HG02943 (cell line): ENCODE results near the gene MARVELD3.
A peak's percentile ranks its signal among the peaks of the same experiment; 100 is the strongest.
"Not testable (repeated sequence)": the region's sequence is repeated elsewhere in the genome, so short reads cannot be mapped to it uniquely, and the experiment has no call there.

ENCODE experiments used
- ATAC-seq: cut with Tn5 transposase; IDR thresholded peaks from one replicate; pipeline ENCODE4 v1.9.1; 2021; ENCODE audit warnings: mild to moderate bottlenecking, low read depth, moderate library complexity; ENCODE audit not compliant: unreplicated experiment

MARVELD3 gene

GRCh38 chr16:71626018-71626857 is at the start of gene MARVELD3:
Gene MARVELD3, plus strand, starts transcription at chr16:71626184. Its CDS starts 46 bp downstream, at chr16:71626230.
- ATAC-seq, result no peak

- ATAC-seq, result no peak
These were observed 49.0 kb upstream of the MARVELD3 start, which contains the start of gene TAT for GRCh38 chr16:71576971-71577370. Gene TAT, minus strand, starts transcription at chr16:71577092. Its CDS starts 677 bp downstream, at chr16:71576415.

GRCh38 chr16:71582553-71582848 is 43.5 kb upstream of the MARVELD3 start:
- ATAC-seq, result not testable (repeated sequence)

GRCh38 chr16:71584543-71585317 is 41.3 kb upstream of the MARVELD3 start:
- ATAC-seq, result no peak

- ATAC-seq, result no peak
These were observed 40.7 kb upstream of the MARVELD3 start for GRCh38 chr16:71585318-71585703.

GRCh38 chr16:71589334-71589733 is 36.6 kb upstream of the MARVELD3 start:
- not testable (repeated sequence) for ATAC-seq

- not testable (repeated sequence) for ATAC-seq
These were observed 35.9 kb upstream of the MARVELD3 start for GRCh38 chr16:71590071-71590470.

GRCh38 chr16:71590584-71590983 is 35.4 kb upstream of the MARVELD3 start:
- no peak for ATAC-seq

- ATAC-seq, result no peak
These were observed 34.1 kb upstream of the MARVELD3 start for GRCh38 chr16:71591917-71592316.

- no peak for ATAC-seq
These were observed 32.7 kb upstream of the MARVELD3 start for GRCh38 chr16:71593048-71593999.

GRCh38 chr16:71594000-71594646 is 31.9 kb upstream of the MARVELD3 start:
- no peak for ATAC-seq

GRCh38 chr16:71595340-71595826 is 30.6 kb upstream of the MARVELD3 start:
- ATAC-seq, result not testable (repeated sequence)

GRCh38 chr16:71598426-71598825 is 27.6 kb upstream of the MARVELD3 start:
- not testable (repeated sequence) for ATAC-seq

- ATAC-seq, result no peak
These were observed 25.2 kb upstream of the MARVELD3 start for GRCh38 chr16:71600822-71601221.

GRCh38 chr16:71609066-71609465 is 16.9 kb upstream of the MARVELD3 start:
- no peak for ATAC-seq

- no peak for ATAC-seq
These were observed 15.5 kb upstream of the MARVELD3 start for GRCh38 chr16:71610447-71610846.

- ATAC-seq, result peak; percentile 48
These were observed 14.8 kb upstream of the MARVELD3 start for GRCh38 chr16:71610936-71611871.

GRCh38 chr16:71614956-71615355 is 11.0 kb upstream of the MARVELD3 start:
- not testable (repeated sequence) for ATAC-seq

GRCh38 chr16:71618429-71618828 is 7.6 kb upstream of the MARVELD3 start:
- ATAC-seq, result no peak
